Epithelial cell of esophagus (primary cell): ENCODE results near the gene CFAP410.

Experiments
- DNase-seq: peaks from one replicate; pipeline ENCODE4 v3.0.0; 2010; ENCODE audit warnings: low read depth
- H3K4me3 ChIP-seq: 2 replicates; pipeline ENCODE4 v1.5.1; 2011; ENCODE audit warnings: mild to moderate bottlenecking, low read length, control low read depth
- TF ChIP-seq, protein P1 (sequence below): IDR thresholded peaks from 2 replicates; pipeline ENCODE4 v1.5.1; 2011; ENCODE audit warnings: low read depth, mild to moderate bottlenecking, low read length, control low read depth, inconsistent platforms; ENCODE audit not compliant: insufficient read depth; ENCODE audit errors: missing control alignments

Gene CFAP410

DNA sequence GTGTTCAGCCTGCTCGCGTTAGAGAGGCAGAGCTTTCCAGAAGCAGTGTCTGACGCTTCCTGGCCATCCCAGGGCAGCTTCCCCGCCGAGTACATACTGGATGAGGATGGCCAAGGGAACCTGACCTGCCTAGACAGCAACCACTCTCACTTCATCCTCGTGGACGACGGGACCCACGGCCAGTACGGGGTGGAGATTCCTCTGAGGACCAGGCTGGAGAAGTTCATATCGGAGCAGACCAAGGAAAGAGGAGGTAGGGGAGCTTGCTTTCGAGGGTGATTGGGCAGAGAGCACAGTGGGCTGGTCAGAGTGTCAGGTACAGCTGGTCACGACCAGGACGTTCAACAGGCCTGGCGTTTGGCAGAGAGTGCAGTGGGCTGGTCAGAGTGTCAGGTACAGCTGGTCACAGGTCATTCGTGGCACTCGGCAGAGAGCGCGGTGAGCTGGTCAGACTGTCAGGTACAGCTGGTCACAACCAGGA, 36.6 kb upstream of the CFAP410 start:
- no peak overlapping the region for H3K4me3 ChIP-seq
- no peak for DNase-seq
- TF ChIP-seq, protein P1, sequence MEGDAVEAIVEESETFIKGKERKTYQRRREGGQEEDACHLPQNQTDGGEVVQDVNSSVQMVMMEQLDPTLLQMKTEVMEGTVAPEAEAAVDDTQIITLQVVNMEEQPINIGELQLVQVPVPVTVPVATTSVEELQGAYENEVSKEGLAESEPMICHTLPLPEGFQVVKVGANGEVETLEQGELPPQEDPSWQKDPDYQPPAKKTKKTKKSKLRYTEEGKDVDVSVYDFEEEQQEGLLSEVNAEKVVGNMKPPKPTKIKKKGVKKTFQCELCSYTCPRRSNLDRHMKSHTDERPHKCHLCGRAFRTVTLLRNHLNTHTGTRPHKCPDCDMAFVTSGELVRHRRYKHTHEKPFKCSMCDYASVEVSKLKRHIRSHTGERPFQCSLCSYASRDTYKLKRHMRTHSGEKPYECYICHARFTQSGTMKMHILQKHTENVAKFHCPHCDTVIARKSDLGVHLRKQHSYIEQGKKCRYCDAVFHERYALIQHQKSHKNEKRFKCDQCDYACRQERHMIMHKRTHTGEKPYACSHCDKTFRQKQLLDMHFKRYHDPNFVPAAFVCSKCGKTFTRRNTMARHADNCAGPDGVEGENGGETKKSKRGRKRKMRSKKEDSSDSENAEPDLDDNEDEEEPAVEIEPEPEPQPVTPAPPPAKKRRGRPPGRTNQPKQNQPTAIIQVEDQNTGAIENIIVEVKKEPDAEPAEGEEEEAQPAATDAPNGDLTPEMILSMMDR: no peak

DNA sequence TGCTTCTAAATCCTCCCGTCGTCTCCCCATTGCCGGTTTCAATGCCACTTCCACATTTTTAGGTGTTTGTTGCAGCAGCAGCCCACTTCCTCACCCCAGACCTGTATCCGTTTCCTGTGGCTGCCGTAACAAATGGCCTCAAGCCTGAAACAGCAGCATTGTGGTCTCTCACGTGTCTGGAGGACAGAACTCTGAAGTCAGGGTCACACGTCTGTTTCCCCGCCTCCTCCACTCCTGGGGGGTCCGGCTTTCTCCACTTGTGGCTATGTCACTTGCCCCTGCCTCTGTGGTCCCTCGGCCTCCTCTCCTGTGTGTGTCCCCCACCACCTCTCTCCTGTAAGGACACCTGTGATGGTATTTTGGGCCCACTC, 36.1 kb upstream of the CFAP410 start:
- TF ChIP-seq, protein P1: no peak
- no peak for DNase-seq
- H3K4me3 ChIP-seq: no peak overlapping the region

DNA sequence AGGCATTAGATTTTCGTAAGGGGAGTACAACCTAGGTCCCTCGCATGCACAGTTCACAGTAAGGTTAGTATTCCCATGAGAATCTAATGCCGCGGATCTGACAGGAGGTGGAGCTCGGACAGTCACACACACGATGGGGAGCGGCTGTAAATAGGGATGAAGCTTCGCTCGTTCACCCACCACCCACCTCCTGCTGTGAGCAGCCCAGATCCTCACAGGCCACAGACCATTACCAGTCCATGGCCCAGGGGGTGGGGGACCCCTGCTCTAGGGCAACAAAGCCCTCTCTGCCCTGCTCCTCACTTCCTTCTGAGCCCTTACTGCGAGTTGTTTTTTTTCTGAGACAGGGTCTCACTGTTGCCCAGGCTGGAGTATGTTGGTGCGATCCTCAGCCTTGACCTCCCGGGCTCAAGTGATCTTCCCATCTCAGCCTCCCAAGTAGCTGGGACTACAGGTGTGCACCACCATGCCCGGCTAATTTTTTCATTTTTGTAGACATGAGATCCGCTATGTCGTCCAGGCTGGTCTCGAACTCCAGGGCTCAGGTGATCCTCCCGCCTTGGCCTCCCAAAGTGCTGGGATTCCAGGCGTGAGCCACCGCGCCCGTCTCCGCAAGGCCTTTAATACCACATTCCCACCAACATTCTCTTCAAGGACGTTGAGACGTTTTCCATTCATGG, 35.6 kb upstream of the CFAP410 start:
- TF ChIP-seq, protein P1: no peak
- no peak overlapping the region for H3K4me3 ChIP-seq
- no peak for DNase-seq

DNA sequence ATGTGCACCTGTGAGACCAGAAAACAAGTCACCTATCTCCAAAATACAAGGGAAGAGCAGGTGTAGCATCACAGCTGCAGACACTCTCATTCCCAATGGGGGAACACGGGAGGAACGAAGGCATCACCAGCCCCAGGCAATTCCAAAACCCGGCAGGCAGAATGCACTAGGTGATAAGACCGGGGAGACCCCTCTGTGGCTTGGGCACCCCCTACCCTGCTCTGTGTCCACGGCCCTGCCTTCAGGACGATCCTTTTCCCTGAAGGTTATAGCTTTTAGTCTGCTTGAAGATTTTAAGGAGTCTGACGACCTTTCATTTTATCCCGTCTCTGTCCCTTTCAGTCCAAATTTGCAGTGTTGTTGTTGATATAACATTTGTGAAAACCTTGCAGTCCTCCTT, 33.4 kb upstream of the CFAP410 start:
- no peak overlapping the region for H3K4me3 ChIP-seq
- no peak for DNase-seq
- TF ChIP-seq, protein P1: no peak

DNA sequence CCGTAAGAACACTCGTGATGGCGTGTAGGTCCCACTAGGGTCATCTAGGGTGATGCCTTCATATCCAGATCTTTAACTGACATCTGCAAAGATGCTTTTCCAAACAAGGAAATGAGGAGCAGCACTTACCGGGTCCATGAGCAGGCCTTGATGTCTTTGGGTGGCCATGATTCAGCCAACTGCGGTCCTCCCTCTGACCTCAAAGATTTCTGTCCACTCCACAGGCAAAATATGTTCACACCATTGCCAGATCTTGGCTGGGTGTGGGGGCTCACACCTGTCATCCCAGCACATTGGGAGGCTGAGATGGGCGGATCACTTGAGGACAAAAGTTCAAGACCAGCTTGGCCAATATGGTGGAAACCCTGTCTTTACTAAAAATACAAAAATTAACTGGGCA, 32.4 kb upstream of the CFAP410 start:
- H3K4me3 ChIP-seq: no peak overlapping the region
- TF ChIP-seq, protein P1: no peak
- DNase-seq: no peak

DNA sequence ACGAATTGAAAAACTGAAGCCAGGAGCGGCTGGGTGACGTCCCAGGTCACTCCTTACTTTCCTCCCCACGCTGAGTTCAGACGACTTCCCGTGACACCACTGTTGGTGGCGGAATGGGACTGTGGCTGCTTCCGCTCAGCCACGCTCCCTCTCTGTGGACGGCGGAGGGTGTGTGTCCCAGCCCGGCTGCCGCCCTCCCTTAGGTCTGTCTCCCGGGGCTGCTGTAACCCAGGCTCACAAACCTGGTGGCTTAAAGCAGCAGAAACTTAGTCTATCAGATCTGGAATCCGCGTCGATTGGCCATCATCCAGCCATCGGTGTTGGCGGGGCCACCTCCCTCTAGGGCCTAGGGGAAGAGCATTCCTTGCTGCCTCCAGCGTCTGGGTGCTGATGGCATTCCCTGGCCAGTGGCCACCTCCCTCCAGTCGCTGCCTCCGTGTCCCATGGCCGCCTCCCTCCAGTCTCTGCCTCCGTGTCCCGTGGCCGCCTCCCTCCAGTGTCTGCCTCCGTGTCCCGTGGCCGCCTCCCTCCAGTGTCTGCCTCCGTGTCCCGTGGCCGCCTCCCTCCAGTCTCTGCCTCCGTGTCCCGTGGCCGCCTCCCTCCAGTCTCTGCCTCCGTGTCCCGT, 31.7 kb upstream of the CFAP410 start:
- DNase-seq: no peak
- H3K4me3 ChIP-seq: no peak overlapping the region
- TF ChIP-seq, protein P1: no peak
